BJ (cell line): ENCODE data around the gene TAF3. TPM values are rescaled to one million over a fixed set of nuclear protein-coding genes. Genes with fewer than 3 reads are reported as not detected.
"Not testable (repeated sequence)": the region's sequence is repeated elsewhere in the genome, so short reads cannot be mapped to it uniquely, and the experiment has no call there.

Source experiments
- CTCF ChIA-PET: fragments of 350-600 bp; formaldehyde crosslinking; extraction: SDS; loops from one replicate; lab custom pipeline; 2021; ENCODE audit warnings: antibody characterized with exemption, inconsistent platforms; lab: Yijun Ruan, JAX
- POLR2A ChIA-PET: fragments of 300-600 bp; sonication (Branson Sonifier 250); formaldehyde crosslinking; extraction: SDS; loops from one replicate; lab custom pipeline; 2021; ENCODE audit warnings: antibody characterized with exemption; lab: Charles Lee
- DNase-seq: peaks from one replicate; pipeline ENCODE4 v3.0.0-alpha.2; 2011; ENCODE audit warnings: low read depth
- H3K27me3 ChIP-seq: 2 replicates; pipeline ENCODE4 v1.6.0; 2011; ENCODE audit warnings: low read length; ENCODE audit not compliant: control insufficient read depth, insufficient read depth
- H3K36me3 ChIP-seq: 2 replicates; pipeline ENCODE4 v1.5.1; 2011; ENCODE audit warnings: low read length; ENCODE audit not compliant: control insufficient read depth, insufficient read depth
- H3K4me3 ChIP-seq: 2 replicates; pipeline ENCODE4 v1.5.1; 2011; ENCODE audit warnings: low read depth, mild to moderate bottlenecking, control low read depth, low read length
- polyA minus RNA-seq: library from RNA; depleted of rRNA, polyadenylated mRNA; stranded (reverse); fragments of >200 nt; gene quantifications from 2 replicates; pipeline ENCODE4 v1.2.3, GENCODE V29; 2011; rRNA and poly(A)+ RNA removed
- polyA plus RNA-seq: library from polyadenylated mRNA; depleted of rRNA; stranded (reverse); fragments of >200 nt; gene quantifications from 2 replicates; pipeline ENCODE4 v1.2.3, GENCODE V29; 2011; rRNA removed
- TF ChIP-seq, protein P1 (sequence below): IDR thresholded peaks from 2 replicates; pipeline ENCODE4 v1.5.1; 2011; ENCODE audit warnings: low read depth, mild to moderate bottlenecking, control low read depth, inconsistent platforms, low read length, moderate library complexity; ENCODE audit not compliant: insufficient read depth

TAF3 gene
- polyA plus RNA-seq, result 1.7 and 1.8 TPM in 2 replicates
- 1.1 and 1.2 TPM in 2 replicates for polyA minus RNA-seq

DNA sequence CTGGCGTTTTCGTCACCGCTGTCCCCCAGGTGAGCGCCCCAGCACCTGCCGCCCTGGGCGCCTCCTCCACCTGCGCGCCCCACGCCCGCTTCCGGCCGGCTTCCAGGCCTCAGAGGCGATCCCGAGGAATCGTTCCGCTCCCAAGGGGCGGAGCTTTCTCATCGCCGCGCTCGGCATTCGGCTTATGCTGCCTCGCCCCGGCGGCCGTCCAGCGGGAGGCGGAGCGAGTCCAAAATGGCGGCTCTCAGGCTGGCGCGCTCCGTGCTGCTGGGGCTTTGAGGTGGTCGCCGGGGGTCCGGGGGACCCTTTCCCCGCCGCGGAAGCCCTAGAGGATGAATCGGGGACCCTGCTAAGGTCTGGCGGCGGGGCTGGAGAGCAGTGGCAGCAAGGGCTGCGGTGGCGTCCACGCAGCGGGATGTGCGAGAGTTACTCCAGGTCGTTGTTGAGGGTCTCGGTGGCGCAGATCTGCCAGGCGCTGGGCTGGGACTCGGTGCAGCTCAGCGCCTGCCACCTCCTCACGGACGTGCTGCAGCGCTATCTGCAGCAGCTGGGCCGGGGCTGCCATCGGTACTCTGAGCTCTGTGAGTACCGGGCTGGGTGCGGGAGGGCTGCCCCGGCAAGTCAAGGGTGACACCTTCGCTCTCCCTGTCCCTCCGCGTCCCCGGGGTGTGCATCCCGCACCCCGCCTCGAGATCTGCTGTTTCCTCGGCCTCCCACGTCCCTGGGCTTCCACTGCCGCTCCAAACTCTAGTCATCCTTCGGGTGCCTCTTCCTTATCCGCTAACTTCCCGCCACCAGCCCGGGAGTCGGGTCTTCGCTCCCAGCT is at the start of gene TAF3:
TAF3 (plus strand) TSS at position 211 of the 826 bp plus-strand sequence; CDS start at position 416, 205 bp downstream.
- ChIA-PET POLR2A (no interaction called here), CTCF (interaction anchor here (1.6 to 2.1 kb wide), 2 partner anchors 16 to 293 kb away, joined by 4 to 6 read pairs; no protein-coding TSS in a partner anchor)
- no peaks in the 10 kb centered on the region for H3K36me3 ChIP-seq
- peak within 1 kb of the TSS; percentile 98 for H3K4me3 ChIP-seq
- no peak for DNase-seq
- no peaks in the 10 kb centered on the region for H3K27me3 ChIP-seq
- TF ChIP-seq, protein P1, sequence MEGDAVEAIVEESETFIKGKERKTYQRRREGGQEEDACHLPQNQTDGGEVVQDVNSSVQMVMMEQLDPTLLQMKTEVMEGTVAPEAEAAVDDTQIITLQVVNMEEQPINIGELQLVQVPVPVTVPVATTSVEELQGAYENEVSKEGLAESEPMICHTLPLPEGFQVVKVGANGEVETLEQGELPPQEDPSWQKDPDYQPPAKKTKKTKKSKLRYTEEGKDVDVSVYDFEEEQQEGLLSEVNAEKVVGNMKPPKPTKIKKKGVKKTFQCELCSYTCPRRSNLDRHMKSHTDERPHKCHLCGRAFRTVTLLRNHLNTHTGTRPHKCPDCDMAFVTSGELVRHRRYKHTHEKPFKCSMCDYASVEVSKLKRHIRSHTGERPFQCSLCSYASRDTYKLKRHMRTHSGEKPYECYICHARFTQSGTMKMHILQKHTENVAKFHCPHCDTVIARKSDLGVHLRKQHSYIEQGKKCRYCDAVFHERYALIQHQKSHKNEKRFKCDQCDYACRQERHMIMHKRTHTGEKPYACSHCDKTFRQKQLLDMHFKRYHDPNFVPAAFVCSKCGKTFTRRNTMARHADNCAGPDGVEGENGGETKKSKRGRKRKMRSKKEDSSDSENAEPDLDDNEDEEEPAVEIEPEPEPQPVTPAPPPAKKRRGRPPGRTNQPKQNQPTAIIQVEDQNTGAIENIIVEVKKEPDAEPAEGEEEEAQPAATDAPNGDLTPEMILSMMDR, result no peak

DNA sequence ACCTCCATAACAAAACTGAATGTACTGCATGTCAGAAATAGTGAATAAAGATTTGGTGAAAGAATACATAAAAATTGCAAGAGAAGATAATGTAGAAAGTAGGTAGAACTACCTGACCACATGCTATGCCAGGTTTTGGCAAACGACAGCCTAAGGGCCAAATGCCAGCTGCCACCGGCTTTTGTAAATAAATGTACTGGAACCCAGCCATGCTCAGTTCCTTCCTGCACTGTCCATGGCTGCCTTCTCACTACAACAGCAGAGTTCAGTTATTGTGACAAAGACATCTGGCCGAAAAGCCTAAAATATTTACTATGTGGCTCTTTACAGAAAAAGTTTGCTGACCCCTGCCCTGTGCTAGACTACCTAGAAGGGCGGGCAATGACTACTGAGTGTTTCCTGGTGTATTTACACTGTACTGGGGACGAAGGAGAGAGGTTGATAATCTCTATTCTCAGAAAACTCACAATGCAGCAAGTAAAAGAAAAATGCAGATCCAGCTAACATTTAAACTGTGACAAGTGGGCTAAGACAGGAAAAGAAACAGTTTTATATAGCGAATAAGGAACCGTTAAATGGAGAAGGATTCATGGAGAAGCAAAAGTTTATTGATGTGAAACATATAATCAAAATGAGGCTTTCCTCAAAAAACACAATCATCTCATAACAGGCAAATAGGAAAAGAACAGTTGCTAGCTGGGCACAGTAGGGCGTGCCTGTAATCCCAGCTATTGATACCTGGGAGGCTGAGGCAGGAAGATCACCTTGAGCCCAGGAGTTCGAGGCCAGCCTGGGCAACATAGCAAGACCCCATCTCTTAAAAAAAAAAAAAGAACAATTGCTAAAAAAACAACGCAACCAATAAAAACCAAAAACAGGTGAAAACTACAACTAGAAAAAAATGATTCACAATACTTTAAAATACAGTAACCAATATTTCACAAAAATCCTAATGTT is 44.2 kb upstream of the TAF3 start:
- H3K27me3 ChIP-seq, result no peaks in the 10 kb centered on the region
- CTCF ChIA-PET, result no interaction called here
- no peak overlapping the region for H3K4me3 ChIP-seq
- H3K36me3 ChIP-seq, result peaks cover 7% of the 10 kb centered on the region
- TF ChIP-seq, protein P1, result no peak
- POLR2A ChIA-PET, result no interaction called here
- no peak for DNase-seq

GRCh38 chr10:7776777-7777176 is 41.5 kb upstream of the TAF3 start:
- TF ChIP-seq, protein P1, result no peak
- ChIA-PET POLR2A (no interaction called here), CTCF (interaction anchor here (0.6 to 1.3 kb wide), 2 partner anchors 26 to 43 kb away, joined by 3 to 4 read pairs; no protein-coding TSS in a partner anchor)
- Histone ChIP-seq H3K4me3 (no peak overlapping the region), H3K36me3 (peaks cover 6% of the 10 kb centered on the region), H3K27me3 (no peaks in the 10 kb centered on the region)
- DNase-seq, result no peak

DNA sequence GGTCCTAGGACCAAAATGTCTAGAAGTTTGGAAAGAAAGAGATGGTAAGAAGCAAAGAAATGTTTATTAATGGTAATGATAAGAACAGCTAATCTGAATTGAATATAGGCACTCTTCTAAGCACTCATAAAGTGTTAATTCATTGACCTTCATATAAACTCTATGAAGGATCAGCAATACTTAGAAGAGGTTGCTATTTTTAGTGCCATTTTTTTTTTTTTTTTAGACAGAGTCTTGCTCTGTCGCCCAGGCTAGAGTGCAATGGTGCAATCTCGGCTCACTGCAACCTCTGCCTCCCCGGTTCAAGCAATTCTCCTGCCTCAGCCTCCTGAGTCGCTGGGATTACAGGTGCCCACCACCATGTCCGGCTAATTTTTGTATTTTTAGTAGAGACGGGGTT is 36.1 kb upstream of the TAF3 start:
- CTCF ChIA-PET, H3K36me3 ChIP-seq, POLR2A ChIA-PET, DNase-seq, H3K27me3 ChIP-seq, H3K4me3 ChIP-seq: not testable (repeated sequence)

GRCh38 chr10:7786430-7786829 is 31.9 kb upstream of the TAF3 start:
- Histone ChIP-seq H3K36me3 (no peaks in the 10 kb centered on the region; the same call in none of the 2 replicates), H3K4me3 (no peak overlapping the region; the same call in 1 of the 2 replicates), H3K27me3 (no peaks in the 10 kb centered on the region)
- no peak for DNase-seq
- POLR2A ChIA-PET, result no interaction called here
- TF ChIP-seq, protein P1, result no peak
- CTCF ChIA-PET, result no interaction called here
